GM18873 (cell line): ENCODE results near the gene PLCB2.

ENCODE experiments used
- ATAC-seq: cut with Tn5 transposase; IDR thresholded peaks from one replicate; pipeline ENCODE4 v1.9.1; 2021; ENCODE audit warnings: mild to moderate bottlenecking, moderate library complexity, moderate number of reproducible peaks; ENCODE audit not compliant: unreplicated experiment, low FRiP score

Gene PLCB2

GRCh38 chr15:40239693-40240618, 67.8 kb downstream of the PLCB2 start:
- no peak for ATAC-seq

DNA sequence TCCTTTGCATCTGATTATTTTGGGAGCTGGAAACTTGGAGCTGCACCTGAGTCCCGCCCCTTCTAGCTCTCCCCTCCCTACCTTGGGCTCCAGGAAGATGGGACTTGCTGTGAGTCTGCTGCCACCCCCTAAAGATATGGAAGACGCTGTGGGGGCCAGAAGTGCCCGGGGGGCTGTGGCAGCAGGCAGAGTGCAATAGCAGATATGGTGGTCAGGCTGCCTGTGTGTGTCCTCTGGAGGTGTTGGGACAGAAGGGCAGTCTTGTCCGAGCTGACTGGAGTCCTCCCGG, 68.4 kb downstream of the PLCB2 start:
- no peak for ATAC-seq

DNA sequence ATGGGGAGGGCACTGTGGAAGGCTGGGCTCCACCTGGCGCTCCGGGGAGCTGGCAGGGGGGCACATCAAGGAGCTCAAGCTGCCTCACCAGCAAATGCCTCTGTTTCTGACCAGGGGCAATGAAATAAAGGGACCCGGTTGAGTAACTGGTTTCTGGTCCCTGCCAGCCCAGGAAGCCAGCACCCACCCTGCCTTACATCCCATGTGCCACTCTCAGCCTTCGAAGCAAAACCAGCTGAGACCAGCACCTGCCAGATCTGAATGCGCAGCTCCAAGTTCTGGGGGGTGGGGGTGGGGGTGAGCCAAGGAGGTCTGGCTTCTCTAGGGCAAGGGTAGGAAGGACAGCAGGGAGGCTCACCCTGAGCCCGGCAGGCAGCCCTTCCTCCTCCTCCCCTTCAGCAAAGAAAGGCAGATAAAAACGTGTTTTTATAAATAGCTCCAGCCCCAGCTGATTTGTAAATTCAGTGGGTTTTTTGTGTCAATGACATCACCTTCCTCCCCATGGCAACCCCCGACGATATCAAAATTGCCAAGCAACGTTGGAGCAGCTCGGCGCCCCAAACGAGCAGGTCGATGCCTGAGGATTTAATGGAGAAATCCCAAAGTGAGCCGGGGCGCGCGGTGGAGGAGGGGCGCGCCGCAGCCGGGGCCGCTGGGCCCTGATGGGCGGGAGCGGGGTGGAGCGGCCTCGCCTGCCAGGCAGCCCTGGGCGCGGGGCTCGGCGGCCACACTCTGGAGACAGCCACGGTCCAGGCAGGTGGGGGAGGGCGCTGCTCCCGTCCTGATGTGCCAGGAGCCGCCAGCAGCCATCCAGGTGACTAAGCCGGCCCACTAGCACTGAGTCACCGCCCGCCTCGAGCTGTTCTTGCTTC, 69.0 kb downstream of the PLCB2 start, which contains the start of gene PAK6:
Gene PAK6, plus strand, starts transcription at position 532 of the 872 bp plus-strand sequence. CDS start 25,723 bp downstream, outside the sequence.
- no peak for ATAC-seq
